IMR-90 (cell line): ENCODE results near the gene TMEM131. TPM values are rescaled to one million over a fixed set of nuclear protein-coding genes. Genes with fewer than 3 reads are reported as not detected.

Source experiments
- ATAC-seq: fragments of 200-7000 bp; cut with Tn5 transposase; 2 replicates; pipeline ENCODE4 v1.9.1; 2020; ENCODE audit warnings: low read depth, mild to moderate bottlenecking, moderate library complexity
- BruUV-seq: library from RNA; stranded (reverse); fragments of 400-500 nt; replicated peaks from 2 replicates; lab custom pipeline; 2021; lab: Mats Ljungman, UMichigan
- CTCF ChIA-PET: fragments of 300-600 bp; formaldehyde crosslinking; extraction: SDS; loops from one replicate; lab custom pipeline; 2021; ENCODE audit warnings: antibody characterized with exemption; lab: Yijun Ruan, JAX
- POLR2A ChIA-PET: fragments of 300-600 bp; sonication (Branson Sonifier 250); formaldehyde crosslinking; loops from one replicate; lab custom pipeline; 2022; ENCODE audit warnings: antibody characterized with exemption; ENCODE audit not compliant: unreplicated experiment; lab: Charles Lee
- DNase-seq: peaks from one replicate; pipeline ENCODE4 v3.0.0; 2013
- H2AFZ ChIP-seq: replicated peaks from 2 replicates; pipeline ENCODE3; 2013; ENCODE audit warnings: low read length, mild to moderate bottlenecking; ENCODE audit not compliant: poor library complexity
- H2AK5ac ChIP-seq: 2 replicates; pipeline ENCODE4 v1.6.1; 2013; ENCODE audit warnings: low read depth, low read length, inconsistent platforms
- H2AK9ac ChIP-seq: replicated peaks from 2 replicates; pipeline ENCODE3; 2013; ENCODE audit warnings: mild to moderate bottlenecking, low read depth, low read length, moderate library complexity; ENCODE audit not compliant: poor library complexity
- H2BK120ac ChIP-seq: 2 replicates; pipeline ENCODE4 v1.6.1; 2013; ENCODE audit warnings: low read depth, low read length, inconsistent platforms
- H2BK15ac ChIP-seq: 3 replicates; pipeline ENCODE4 v1.6.1; 2013; ENCODE audit warnings: low read depth, low read length, inconsistent platforms
- H2BK20ac ChIP-seq: 2 replicates; pipeline ENCODE4 v1.6.1; 2013; ENCODE audit warnings: low read depth, mild to moderate bottlenecking, inconsistent platforms, low read length, moderate library complexity
- H2BK5ac ChIP-seq: 2 replicates; pipeline ENCODE4 v1.6.1; 2013; ENCODE audit warnings: mild to moderate bottlenecking, low read depth, low read length, inconsistent platforms; ENCODE audit not compliant: poor library complexity, severe bottlenecking
- H3K14ac ChIP-seq: replicated peaks from 2 replicates; pipeline ENCODE4 v1.6.1; 2013; ENCODE audit warnings: low read depth, low read length, inconsistent platforms
- H3K18ac ChIP-seq: 2 replicates; pipeline ENCODE4 v1.6.1; 2013; ENCODE audit warnings: low read depth, low read length, control low read depth
- H3K23ac ChIP-seq: 2 replicates; pipeline ENCODE4 v1.6.1; 2013; ENCODE audit warnings: low read depth, low read length, inconsistent platforms
- H3K27ac ChIP-seq: 2 replicates; pipeline ENCODE4 v1.5.1; 2013; ENCODE audit warnings: mild to moderate bottlenecking, control low read depth, low read length; ENCODE audit not compliant: insufficient read depth
- H3K27me3 ChIP-seq: 2 replicates; pipeline ENCODE4 v1.6.1; 2013; ENCODE audit warnings: low read length; ENCODE audit not compliant: control insufficient read depth, insufficient read depth
- H3K36me3 ChIP-seq: 2 replicates; pipeline ENCODE4 v1.6.1; 2013; ENCODE audit warnings: low read length, mixed read lengths; ENCODE audit not compliant: control insufficient read depth, insufficient read depth
- H3K4ac ChIP-seq: 2 replicates; pipeline ENCODE4 v1.6.1; 2013; ENCODE audit warnings: low read depth, low read length, inconsistent platforms
- H3K4me1 ChIP-seq: 2 replicates; pipeline ENCODE4 v1.6.1; 2013; ENCODE audit warnings: low read length, mixed read lengths; ENCODE audit not compliant: control insufficient read depth, insufficient read depth
- H3K4me2 ChIP-seq: 2 replicates; pipeline ENCODE4 v1.6.1; 2013; ENCODE audit warnings: low read depth, mild to moderate bottlenecking, control low read depth, low read length, moderate library complexity
- H3K4me3 ChIP-seq: 2 replicates; pipeline ENCODE4 v1.5.1; 2013; ENCODE audit warnings: low read depth, mild to moderate bottlenecking, control low read depth, low read length, moderate library complexity; ENCODE audit not compliant: insufficient read depth
- H3K56ac ChIP-seq: 2 replicates; pipeline ENCODE4 v1.6.1; 2013; ENCODE audit warnings: low read length, inconsistent platforms; ENCODE audit not compliant: insufficient read depth; ENCODE audit errors: extremely low read depth
- H3K79me1 ChIP-seq, 2 experiments: 2 replicates each; pipeline ENCODE4 v1.6.1; 2013; ENCODE audit warnings: low read length in 2 of 2, inconsistent platforms in 1 of 2, low read depth in 1 of 2
- H3K9ac ChIP-seq: 2 replicates; pipeline ENCODE4 v1.6.1; 2013; ENCODE audit warnings: low read depth, low read length, control low read depth
- H3K9me1 ChIP-seq: 2 replicates; pipeline ENCODE4 v1.6.1; 2013; ENCODE audit warnings: low read length, inconsistent platforms; ENCODE audit not compliant: insufficient read depth
- H3K9me3 ChIP-seq: 2 replicates; pipeline ENCODE4 v1.6.1; 2013; ENCODE audit warnings: low read length; ENCODE audit not compliant: control insufficient read depth, insufficient read depth
- H4K20me1 ChIP-seq: 2 replicates; pipeline ENCODE4 v1.6.1; 2013; ENCODE audit warnings: low read length, inconsistent platforms; ENCODE audit not compliant: insufficient read depth
- H4K5ac ChIP-seq: 2 replicates; pipeline ENCODE4 v1.6.1; 2013; ENCODE audit warnings: mild to moderate bottlenecking, low read depth, low read length, control low read depth
- H4K8ac ChIP-seq, 2 experiments: 2 replicates each; pipeline ENCODE4 v1.6.1; 2013; ENCODE audit warnings: low read depth in 2 of 2, low read length in 2 of 2, control low read depth in 1 of 2, inconsistent platforms in 1 of 2
- H4K91ac ChIP-seq: 2 replicates; pipeline ENCODE4 v1.6.1; 2013; ENCODE audit warnings: low read depth, low read length, inconsistent platforms; ENCODE audit not compliant: insufficient read depth
- BHLHE40 ChIP-seq: fragments of 150-350 bp; IDR thresholded peaks from 2 replicates; pipeline ENCODE4 v1.6.1; 2016; ENCODE audit warnings: mild to moderate bottlenecking, low read depth, low read length
- CEBPB ChIP-seq: IDR thresholded peaks from 2 replicates; pipeline ENCODE4 v1.6.1; 2012; ENCODE audit warnings: low read depth, low read length, improper control_type of control experiment
- CHD1 ChIP-seq: IDR thresholded peaks from 2 replicates; pipeline ENCODE4 v1.6.1; 2012; ENCODE audit warnings: low read depth, low read length, improper control_type of control experiment
- FOS ChIP-seq: fragments of 150-350 bp; IDR thresholded peaks from 2 replicates; pipeline ENCODE4 v1.6.1; 2016; ENCODE audit warnings: low read depth, low read length
- MAFK ChIP-seq: IDR thresholded peaks from 2 replicates; pipeline ENCODE4 v1.6.1; 2012; ENCODE audit warnings: low read depth, low read length, improper control_type of control experiment
- MAZ ChIP-seq: IDR thresholded peaks from 2 replicates; pipeline ENCODE4 v1.6.1; 2012; ENCODE audit warnings: low read depth, mild to moderate bottlenecking, low read length, improper control_type of control experiment, moderate library complexity, borderline replicate concordance
- MXI1 ChIP-seq: IDR thresholded peaks from 2 replicates; pipeline ENCODE4 v1.6.1; 2012; ENCODE audit warnings: low read depth, mild to moderate bottlenecking, low read length, moderate library complexity, borderline replicate concordance
- NFE2L2 ChIP-seq: fragments of 150-350 bp; IDR thresholded peaks from 2 replicates; pipeline ENCODE4 v1.6.1; 2016; ENCODE audit warnings: low read depth, mild to moderate bottlenecking, low read length
- POLR2A ChIP-seq: IDR thresholded peaks from 2 replicates; pipeline ENCODE4 v1.6.1; 2012; ENCODE audit warnings: mild to moderate bottlenecking, low read depth, low read length
- RAD21 ChIP-seq: IDR thresholded peaks from 2 replicates; pipeline ENCODE4 v1.6.1; 2012; ENCODE audit warnings: low read length, improper control_type of control experiment
- RCOR1 ChIP-seq: IDR thresholded peaks from 2 replicates; pipeline ENCODE4 v1.6.1; 2012; ENCODE audit warnings: mild to moderate bottlenecking, low read length, improper control_type of control experiment; ENCODE audit not compliant: insufficient replicate concordance
- RFX5 ChIP-seq: IDR thresholded peaks from 2 replicates; pipeline ENCODE4 v1.8.0; 2012; ENCODE audit warnings: low read depth, mild to moderate bottlenecking, low read length, moderate library complexity
- SMC3 ChIP-seq: fragments of 150-350 bp; IDR thresholded peaks from 2 replicates; pipeline ENCODE4 v1.6.1; 2016; ENCODE audit warnings: low read depth, mild to moderate bottlenecking, antibody characterized with exemption, low read length, moderate library complexity
- WGBS, 2 experiments: methylation state at CpG; one replicate each; pipeline versions ENCODE4 v1.1.5 to v1.1.7; 2013; ENCODE audit warnings: missing lambda C conversion rate in 2 of 2; ENCODE audit not compliant: insufficient read length in 1 of 2; ENCODE audit errors: extremely low coverage in 2 of 2; 5-methylcytosine and 5-hydroxymethylcytosine counted together
- dilution Hi-C: fragments of 300-500 bp; cut with HindIII; formaldehyde crosslinking; loops from one replicate; pipeline ENCODE4 v1.14.3; 2018; ENCODE audit warnings: low sequenced_read_pairs; ENCODE audit not compliant: unreplicated experiment
- in situ Hi-C: fragments of 300-500 bp; cut with MboI; formaldehyde crosslinking; loops from 3 replicates; pipeline ENCODE4 v1.14.3; 2019; ENCODE audit warnings: low sequenced_read_pairs, inconsistent platforms, mixed read lengths
- intact Hi-C: fragments of 100-400 bp; cut with micrococcal nuclease; formaldehyde crosslinking; loops from 2 replicates; pipeline ENCODE4 v1.10.0; 2022
- polyA plus RNA-seq, 3 experiments: library from polyadenylated mRNA; depleted of rRNA; stranded (reverse); fragments of >200 nt; gene quantifications; 2 replicates each; pipeline ENCODE4 v1.2.3, GENCODE V29; 2012; ENCODE audit warnings: low replicate concordance in 1 of 3
- total RNA-seq: library from RNA; depleted of rRNA; stranded (reverse); fragments of >200 nt; gene quantifications from 2 replicates; pipeline ENCODE4 v1.2.3, GENCODE V29; 2012
- TF ChIP-seq, protein P1 (sequence below): conservative IDR thresholded peaks from 2 replicates; pipeline ENCODE4 v1.5.1; 2012; ENCODE audit warnings: mild to moderate bottlenecking, low read depth, low read length, improper control_type of control experiment
- TF ChIP-seq, protein P2 (sequence below): fragments of 150-350 bp; IDR thresholded peaks from 2 replicates; pipeline ENCODE4 v1.6.1; 2016; ENCODE audit warnings: low read depth, mild to moderate bottlenecking, low read length, moderate library complexity, borderline replicate concordance
- TF ChIP-seq, protein P3 (sequence below): fragments of 150-350 bp; IDR thresholded peaks from 2 replicates; pipeline ENCODE4 v1.6.1; 2017; ENCODE audit warnings: mild to moderate bottlenecking, antibody characterized with exemption, low read length, low read depth

TMEM131 gene
- total and polyA plus RNA-seq, 2 of the 4 experiments (the other 2 are of a cell fraction): 13.3 to 14.0 TPM

DNA sequence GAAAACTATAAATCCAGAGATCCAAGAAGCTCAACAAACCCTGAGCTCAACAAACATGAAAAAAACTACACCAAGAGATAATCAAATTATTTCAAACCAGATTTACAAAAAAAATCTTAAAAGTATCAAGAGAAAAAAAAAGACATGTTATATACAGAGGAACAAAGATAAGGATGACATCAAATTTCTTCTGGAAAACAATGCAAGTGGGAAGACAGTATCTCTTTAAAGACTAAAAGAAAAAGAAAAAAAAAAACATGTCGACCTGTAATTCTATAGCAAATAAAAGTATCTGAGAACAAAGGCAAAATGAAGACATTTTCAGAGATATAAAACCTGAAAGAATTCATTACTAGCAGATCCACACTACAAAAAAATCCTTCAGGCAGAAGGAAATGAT, 21.3 kb downstream of the TMEM131 start:
- Histone ChIP-seq H2AK9ac (no peak overlapping the region), H4K5ac (no peak overlapping the region), H2BK5ac (no peak overlapping the region), H3K9me3 (peaks cover 14% of the 10 kb centered on the region), H2AK5ac (no peak overlapping the region), H3K27ac (no peak overlapping the region), H3K56ac (no peak overlapping the region), H3K18ac (no peak overlapping the region), H2BK15ac (no peak overlapping the region), H3K9me1 (peaks cover 7% of the 10 kb centered on the region), H3K9ac (no peak overlapping the region), H3K4me1 (peaks cover 5% of the 10 kb centered on the region), H4K8ac (no peak overlapping the region), H3K27me3 (no peaks in the 10 kb centered on the region), H3K4me2 (no peak overlapping the region), H3K14ac (no peak overlapping the region), H3K4me3 (no peak overlapping the region), H2AFZ (no peak overlapping the region), H3K23ac (no peak overlapping the region), H3K79me1 (peaks cover 43 to 60% of the 10 kb centered on the region in 2 experiments), H3K36me3 (no peaks in the 10 kb centered on the region; the same call in 1 of the 2 replicates), H4K20me1 (peaks cover 33% of the 10 kb centered on the region), H3K4ac (no peak overlapping the region), H2BK20ac (no peak overlapping the region), H2BK120ac (no peak overlapping the region), H4K91ac (no peak overlapping the region)
- DNase-seq: no peak
- in situ Hi-C loops: no loop called here
- intact Hi-C loops: no loop called here
- TF ChIP-seq SMC3 (no peak), MAZ (no peak), CEBPB (no peak), POLR2A (no peak), MXI1 (no peak), MAFK (no peak), RCOR1 (no peak), BHLHE40 (no peak), FOS (no peak), RFX5 (no peak), CHD1 (no peak), NFE2L2 (no peak), RAD21 (no peak)
- TF ChIP-seq, protein P1, sequence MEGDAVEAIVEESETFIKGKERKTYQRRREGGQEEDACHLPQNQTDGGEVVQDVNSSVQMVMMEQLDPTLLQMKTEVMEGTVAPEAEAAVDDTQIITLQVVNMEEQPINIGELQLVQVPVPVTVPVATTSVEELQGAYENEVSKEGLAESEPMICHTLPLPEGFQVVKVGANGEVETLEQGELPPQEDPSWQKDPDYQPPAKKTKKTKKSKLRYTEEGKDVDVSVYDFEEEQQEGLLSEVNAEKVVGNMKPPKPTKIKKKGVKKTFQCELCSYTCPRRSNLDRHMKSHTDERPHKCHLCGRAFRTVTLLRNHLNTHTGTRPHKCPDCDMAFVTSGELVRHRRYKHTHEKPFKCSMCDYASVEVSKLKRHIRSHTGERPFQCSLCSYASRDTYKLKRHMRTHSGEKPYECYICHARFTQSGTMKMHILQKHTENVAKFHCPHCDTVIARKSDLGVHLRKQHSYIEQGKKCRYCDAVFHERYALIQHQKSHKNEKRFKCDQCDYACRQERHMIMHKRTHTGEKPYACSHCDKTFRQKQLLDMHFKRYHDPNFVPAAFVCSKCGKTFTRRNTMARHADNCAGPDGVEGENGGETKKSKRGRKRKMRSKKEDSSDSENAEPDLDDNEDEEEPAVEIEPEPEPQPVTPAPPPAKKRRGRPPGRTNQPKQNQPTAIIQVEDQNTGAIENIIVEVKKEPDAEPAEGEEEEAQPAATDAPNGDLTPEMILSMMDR: no peak
- TF ChIP-seq, protein P2, sequence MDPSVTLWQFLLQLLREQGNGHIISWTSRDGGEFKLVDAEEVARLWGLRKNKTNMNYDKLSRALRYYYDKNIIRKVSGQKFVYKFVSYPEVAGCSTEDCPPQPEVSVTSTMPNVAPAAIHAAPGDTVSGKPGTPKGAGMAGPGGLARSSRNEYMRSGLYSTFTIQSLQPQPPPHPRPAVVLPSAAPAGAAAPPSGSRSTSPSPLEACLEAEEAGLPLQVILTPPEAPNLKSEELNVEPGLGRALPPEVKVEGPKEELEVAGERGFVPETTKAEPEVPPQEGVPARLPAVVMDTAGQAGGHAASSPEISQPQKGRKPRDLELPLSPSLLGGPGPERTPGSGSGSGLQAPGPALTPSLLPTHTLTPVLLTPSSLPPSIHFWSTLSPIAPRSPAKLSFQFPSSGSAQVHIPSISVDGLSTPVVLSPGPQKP: no peak
- TF ChIP-seq, protein P3, sequence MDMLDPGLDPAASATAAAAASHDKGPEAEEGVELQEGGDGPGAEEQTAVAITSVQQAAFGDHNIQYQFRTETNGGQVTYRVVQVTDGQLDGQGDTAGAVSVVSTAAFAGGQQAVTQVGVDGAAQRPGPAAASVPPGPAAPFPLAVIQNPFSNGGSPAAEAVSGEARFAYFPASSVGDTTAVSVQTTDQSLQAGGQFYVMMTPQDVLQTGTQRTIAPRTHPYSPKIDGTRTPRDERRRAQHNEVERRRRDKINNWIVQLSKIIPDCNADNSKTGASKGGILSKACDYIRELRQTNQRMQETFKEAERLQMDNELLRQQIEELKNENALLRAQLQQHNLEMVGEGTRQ: no peak
- WGBS, 2 experiments: no CpG with 5 or more reads among the region's 1 CpG
- BruUV-seq: no TSS peak
- ATAC-seq: no peak
- POLR2A ChIA-PET: no interaction called here
- dilution Hi-C loops: no loop called here
- CTCF ChIA-PET: no interaction called here
